Measurements from ENCODE around the gene E2F4. TPM values are rescaled to one million over a fixed set of nuclear protein-coding genes. Genes with fewer than 3 reads are reported as not detected.

Gene E2F4
- total RNA-seq, 4 donors from 2014 or later: 56.8 to 74.8 (median 68.1) TPM

DNA sequence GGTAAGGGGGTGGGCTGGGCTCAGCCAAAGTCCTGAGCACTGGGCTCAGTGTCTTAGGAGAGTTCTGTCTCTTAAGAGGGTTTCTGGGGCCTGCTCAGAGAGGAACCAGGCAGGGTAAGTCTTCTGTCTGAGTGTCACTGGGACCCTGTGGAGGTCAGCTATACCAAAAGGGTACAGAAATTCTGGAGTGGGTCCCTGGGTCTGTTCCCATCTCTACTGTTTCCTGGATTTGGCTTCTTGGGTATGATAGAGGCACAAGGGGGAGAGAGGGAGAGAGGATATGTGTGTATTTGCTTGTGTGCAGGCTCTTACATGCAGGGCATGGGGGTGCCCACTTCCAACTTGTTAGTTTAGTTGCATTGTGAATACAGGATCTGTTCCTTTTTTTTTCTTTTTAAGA is 1.6 kb downstream of the E2F4 start:
- DNase-seq (ENCODE audit: low spot score in 2 of 2): no peak
- TF ChIP-seq, protein P1, sequence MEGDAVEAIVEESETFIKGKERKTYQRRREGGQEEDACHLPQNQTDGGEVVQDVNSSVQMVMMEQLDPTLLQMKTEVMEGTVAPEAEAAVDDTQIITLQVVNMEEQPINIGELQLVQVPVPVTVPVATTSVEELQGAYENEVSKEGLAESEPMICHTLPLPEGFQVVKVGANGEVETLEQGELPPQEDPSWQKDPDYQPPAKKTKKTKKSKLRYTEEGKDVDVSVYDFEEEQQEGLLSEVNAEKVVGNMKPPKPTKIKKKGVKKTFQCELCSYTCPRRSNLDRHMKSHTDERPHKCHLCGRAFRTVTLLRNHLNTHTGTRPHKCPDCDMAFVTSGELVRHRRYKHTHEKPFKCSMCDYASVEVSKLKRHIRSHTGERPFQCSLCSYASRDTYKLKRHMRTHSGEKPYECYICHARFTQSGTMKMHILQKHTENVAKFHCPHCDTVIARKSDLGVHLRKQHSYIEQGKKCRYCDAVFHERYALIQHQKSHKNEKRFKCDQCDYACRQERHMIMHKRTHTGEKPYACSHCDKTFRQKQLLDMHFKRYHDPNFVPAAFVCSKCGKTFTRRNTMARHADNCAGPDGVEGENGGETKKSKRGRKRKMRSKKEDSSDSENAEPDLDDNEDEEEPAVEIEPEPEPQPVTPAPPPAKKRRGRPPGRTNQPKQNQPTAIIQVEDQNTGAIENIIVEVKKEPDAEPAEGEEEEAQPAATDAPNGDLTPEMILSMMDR (IDR thresholded peaks at IDR 0.05): no peak
- no peak for TF ChIP-seq POLR2A (IDR thresholded peaks at IDR 0.05)
- H3K4me3 ChIP-seq (ENCODE audit: low read depth, poor library complexity, severe bottlenecking): no peak overlapping the region
- intact Hi-C loops (cut with DNase I; ENCODE audit: low total_unique reads): no loop called here

DNA sequence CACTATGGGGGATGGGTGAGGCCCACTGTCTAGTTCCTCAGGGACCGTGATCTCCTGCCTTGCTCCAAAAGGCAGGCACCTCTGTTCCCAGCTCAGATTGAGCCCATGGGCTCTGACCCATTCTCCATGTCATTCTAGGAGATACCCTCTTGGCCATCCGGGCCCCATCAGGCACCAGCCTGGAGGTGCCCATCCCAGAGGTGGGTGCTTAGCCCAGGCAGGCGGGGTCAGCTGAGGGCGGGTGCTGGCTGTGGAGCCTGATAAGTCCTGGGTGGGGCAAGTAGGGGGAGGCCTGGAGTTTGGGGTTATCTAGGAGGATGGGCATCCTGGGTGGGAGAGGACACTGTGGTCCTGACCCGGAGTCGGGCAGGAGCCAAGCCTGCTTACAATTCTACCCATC is 2.3 kb downstream of the E2F4 start:
- 90 to 91% methylated on average over 3 to 6 of the region's 6 CpGs for WGBS, 2 donors
- H3K4me3 ChIP-seq (ENCODE audit: low read depth, poor library complexity, severe bottlenecking): no peak overlapping the region
- intact Hi-C loops (cut with DNase I; ENCODE audit: low total_unique reads): no loop called here
- no peak for DNase-seq (ENCODE audit: low spot score in 2 of 2)
- no peak for TF ChIP-seq POLR2A (IDR thresholded peaks at IDR 0.05)
- TF ChIP-seq, protein P1 (IDR thresholded peaks at IDR 0.05): no peak

DNA sequence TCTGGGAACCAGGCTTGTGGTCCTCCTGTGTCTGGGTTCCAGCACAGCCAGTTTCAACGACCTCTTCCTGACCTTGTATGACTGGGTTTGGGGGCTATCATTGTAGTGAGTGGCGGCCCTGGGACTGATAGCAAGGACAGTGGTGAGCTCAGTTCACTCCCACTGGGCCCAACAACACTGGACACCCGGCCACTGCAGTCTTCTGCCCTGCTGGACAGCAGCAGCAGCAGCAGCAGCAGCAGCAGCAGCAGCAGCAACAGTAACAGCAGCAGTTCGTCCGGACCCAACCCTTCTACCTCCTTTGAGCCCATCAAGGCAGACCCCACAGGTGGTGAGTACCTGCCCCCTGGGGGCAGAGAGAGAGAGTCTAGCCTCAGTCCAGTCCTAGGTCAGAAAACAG is 3.7 kb downstream of the E2F4 start:
- TF ChIP-seq POLR2A (IDR thresholded peaks at IDR 0.05): no peak
- TF ChIP-seq, protein P1 (IDR thresholded peaks at IDR 0.05): no peak
- intact Hi-C loops (cut with DNase I; ENCODE audit: low total_unique reads): no loop called here
- H3K4me3 ChIP-seq (ENCODE audit: low read depth, poor library complexity, severe bottlenecking): no peak overlapping the region
- WGBS, 2 donors: 71 to 91% methylated on average over 3 to 5 of the region's 5 CpGs
- no peak for DNase-seq (ENCODE audit: low spot score in 2 of 2)

DNA sequence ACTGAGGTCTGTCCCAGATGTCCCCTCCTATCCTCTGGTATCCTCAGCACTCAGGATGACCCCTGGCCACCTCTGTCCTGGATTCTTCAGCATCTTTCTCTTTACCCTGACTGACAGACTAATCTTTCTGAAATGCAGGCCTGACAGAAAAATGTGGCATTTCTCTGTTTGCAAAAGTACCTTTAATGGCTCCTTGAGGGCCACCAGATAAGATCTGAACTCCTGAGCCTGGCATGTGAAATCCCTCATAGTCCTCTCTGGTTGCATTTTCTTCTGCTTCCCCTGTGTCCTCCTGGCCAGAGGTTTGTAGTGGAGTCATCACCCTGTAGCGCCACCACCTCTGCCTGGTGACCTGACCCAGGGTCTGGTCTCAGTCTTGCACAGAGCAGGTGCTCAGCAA is 4.9 kb downstream of the E2F4 start:
- no peak for TF ChIP-seq POLR2A (IDR thresholded peaks at IDR 0.05)
- TF ChIP-seq, protein P1 (IDR thresholded peaks at IDR 0.05): no peak
- intact Hi-C loops (cut with DNase I; ENCODE audit: low total_unique reads): no loop called here
- DNase-seq (ENCODE audit: low spot score in 2 of 2): no peak
- no peak overlapping the region for H3K4me3 ChIP-seq (ENCODE audit: low read depth, poor library complexity, severe bottlenecking)
- WGBS, 2 donors: 100% methylated on average over 1 of the region's 1 CpG

DNA sequence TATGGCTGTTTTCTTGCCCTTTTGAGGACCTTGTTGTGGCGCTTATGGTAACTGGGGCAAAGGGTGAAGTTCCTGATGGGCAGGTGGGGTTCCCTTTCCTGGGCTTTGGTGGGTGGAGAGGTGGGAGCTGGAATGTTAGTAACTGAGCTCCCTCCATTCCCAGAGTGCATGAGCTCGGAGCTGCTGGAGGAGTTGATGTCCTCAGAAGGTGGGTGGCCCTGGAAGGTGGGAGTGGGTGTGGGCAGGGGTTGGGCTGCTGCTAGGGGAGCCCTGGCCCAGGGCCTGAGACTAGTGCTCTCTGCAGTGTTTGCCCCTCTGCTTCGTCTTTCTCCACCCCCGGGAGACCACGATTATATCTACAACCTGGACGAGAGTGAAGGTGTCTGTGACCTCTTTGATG is 5.7 kb downstream of the E2F4 start:
- intact Hi-C loops (cut with DNase I; ENCODE audit: low total_unique reads): no loop called here
- TF ChIP-seq, protein P1 (IDR thresholded peaks at IDR 0.05): no peak
- no peak for TF ChIP-seq POLR2A (IDR thresholded peaks at IDR 0.05)
- no peak overlapping the region for H3K4me3 ChIP-seq (ENCODE audit: low read depth, poor library complexity, severe bottlenecking)
- 77 to 85% methylated on average over 6 of the region's 6 CpGs for WGBS, 2 donors
- DNase-seq (ENCODE audit: low spot score in 2 of 2): no peak

DNA sequence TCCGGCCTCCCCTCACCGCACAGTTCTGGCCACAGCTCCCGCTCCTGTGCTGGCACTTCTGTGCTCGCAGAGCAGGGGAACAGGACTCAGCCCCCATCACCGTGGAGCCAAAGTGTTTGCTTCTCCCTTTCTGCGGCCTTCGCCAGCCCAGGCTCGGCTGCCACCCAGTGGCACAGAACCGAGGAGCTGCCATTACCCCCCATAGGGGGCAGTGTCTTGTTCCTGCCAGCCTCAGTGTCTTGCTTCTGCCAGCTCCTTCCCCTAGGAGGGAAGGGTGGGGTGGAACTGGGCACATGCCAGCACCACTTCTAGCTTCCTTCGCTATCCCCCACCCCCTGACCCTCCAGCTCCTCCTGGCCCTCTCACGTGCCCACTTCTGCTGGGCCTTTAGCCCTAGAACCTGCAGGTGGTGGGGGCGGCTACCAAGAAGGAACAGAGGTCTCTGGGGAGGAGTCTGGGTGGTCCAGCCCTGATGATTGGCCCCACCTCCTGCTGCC is 6.3 kb downstream of the E2F4 start:
- intact Hi-C loops (cut with DNase I; ENCODE audit: low total_unique reads): no loop called here
- WGBS, 2 donors: 39 to 59% methylated on average over 11 to 12 of the region's 12 CpGs
- no peak overlapping the region for H3K4me3 ChIP-seq (ENCODE audit: low read depth, poor library complexity, severe bottlenecking)
- no peak for DNase-seq (ENCODE audit: low spot score in 2 of 2)
- no peak for TF ChIP-seq POLR2A (IDR thresholded peaks at IDR 0.05)
- TF ChIP-seq, protein P1 (IDR thresholded peaks at IDR 0.05): no peak
